GM18909 (cell line): Measurements from ENCODE around the gene CTSE.
"Not testable (repeated sequence)": the region's sequence is repeated elsewhere in the genome, so short reads cannot be mapped to it uniquely, and the experiment has no call there.

ENCODE experiments used
- ATAC-seq: cut with Tn5 transposase; IDR thresholded peaks from one replicate; pipeline ENCODE4 v1.9.1; 2021; ENCODE audit warnings: mild to moderate bottlenecking; ENCODE audit not compliant: unreplicated experiment, poor library complexity

CTSE gene

DNA sequence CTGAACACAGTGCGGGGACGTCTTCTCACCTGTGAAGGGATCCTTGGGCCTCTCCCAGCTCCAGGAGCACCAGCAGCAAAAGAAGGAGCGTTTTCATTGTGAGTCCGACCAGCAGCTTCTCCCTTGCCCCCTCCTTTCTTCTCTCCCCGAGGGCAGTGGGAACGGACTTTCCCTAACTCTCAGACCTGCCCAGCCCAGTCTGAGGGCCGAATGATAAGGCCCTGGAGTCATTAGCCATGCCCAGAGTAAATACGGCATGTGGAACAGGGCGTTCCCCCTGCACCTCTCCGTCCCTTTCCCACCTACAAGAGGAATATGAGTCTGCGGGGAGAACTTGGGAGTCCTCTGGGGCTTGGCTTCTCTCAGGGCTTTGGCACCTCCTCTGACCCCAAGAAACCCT is at the start of gene CTSE:
Gene CTSE, minus strand, starts transcription at position 201 of the 400 bp plus-strand sequence. Its CDS starts 104 bp downstream, at position 97.
- no peak for ATAC-seq

DNA sequence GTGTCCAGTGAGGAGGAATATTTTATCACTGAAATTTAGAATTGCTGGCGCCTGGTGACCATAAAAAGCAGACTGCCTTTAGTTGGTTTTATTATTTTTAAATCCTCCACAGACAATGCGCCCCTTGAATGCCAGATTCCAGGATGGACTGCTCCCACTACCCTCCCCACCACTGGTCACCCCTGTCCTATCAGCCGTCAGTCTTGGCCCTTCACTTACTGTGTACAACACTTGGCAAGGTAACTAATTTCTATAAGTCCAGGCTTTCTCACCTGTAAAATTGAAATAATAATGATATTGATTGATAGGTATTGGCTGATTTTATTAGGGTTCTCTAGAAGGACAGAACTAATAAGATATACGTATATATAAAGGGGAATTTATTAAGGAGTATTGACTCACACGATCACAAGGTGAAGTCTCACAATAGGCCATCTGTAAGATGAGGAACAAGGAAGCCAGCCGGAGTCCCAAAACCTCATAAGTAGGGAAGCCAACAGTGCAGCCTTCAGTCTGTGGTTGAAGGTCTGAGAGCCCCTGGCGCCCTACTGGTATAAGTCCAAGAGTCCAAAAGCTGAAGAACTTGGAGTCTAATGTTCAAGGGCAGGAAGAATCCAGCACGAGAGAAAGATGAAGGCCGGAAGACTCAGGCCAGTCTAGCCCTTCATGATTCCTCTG is 47.1 kb upstream of the CTSE start:
- ATAC-seq = no peak

DNA sequence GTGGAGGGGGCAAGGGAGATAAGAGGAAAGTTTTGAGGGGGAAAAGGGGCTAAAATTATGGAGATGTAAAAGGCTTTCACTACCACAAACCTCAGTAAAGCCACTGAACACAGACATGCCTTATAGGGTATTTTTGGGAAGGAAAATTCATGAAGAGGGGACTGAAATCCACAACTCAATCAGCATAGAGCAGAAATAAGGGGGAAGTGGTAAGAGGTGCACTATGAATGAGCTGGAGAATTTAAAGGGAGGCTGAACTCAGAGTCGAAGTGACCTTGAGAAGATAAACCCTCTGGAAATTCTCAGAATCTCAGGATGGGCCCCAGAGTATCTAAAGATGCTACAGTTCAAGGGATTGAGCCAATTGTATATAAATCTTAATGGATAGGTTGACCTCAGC is 44.6 kb upstream of the CTSE start:
- ATAC-seq = no peak

DNA sequence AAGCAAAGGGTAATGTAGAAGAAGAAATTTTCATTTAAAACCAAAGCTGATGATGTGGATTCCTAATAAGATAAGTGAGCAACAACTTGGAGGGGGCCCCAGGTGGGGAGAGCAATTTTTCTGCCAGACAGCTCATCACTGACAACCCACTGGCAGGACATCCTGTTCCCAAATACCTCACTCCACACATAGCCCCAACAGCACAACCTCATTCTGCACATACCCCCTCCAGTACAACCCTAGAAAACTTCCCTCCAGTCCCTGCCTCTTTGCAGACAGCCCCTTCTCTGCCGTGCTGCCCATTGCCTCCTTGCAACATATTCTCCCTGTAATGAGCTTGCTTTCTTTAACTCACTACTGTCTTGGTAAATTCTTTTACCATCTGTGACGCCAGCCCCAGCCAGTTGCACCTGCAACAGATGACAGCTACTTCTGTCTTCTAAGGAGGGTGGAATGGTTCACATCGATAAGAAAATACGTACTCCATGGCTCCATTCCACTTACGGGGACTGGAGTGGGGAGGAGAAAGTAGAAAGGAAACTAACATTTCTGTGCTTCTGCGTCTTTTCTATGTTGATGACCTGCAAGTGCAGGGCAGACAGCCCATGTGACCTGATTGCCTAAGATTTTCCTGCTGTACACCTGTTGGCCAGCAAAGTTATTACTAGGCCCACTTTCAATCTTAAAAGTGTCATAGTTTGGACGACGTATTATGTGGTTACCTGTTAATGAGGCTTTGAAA is 44.0 kb upstream of the CTSE start:
- ATAC-seq = no peak

DNA sequence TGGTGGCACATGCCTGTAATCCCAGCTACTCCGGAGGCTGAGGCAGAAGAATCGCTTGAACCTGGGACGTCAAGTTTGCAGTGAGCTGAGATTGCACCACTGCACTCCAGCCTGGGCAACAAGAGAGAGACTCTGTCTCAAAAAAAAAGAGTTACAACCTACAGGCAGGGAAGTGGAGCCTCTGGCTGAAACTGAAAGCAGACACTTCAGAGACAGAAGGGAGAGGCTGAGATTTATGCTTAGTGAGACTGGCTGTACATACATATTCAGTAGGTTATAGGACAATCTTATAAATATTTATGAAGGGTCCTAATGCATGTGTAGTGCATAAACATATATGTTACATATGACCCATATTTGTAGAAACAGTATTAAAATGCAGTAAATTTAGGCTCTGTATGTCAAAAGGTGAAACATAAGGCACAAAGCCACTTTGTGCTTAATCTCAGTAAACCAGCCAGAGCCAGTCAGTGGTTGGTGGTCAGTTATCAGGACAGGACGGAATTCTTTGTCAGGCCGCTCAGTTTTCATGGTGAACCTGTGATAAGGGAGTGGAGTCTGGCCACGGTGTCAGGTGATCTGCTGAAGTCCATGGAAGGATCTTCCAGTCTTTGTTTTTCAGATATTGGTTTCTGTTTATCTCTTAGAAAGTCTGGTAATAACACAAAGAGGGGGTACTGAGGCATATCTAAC is 42.9 kb upstream of the CTSE start:
- ATAC-seq = peak; percentile 80

DNA sequence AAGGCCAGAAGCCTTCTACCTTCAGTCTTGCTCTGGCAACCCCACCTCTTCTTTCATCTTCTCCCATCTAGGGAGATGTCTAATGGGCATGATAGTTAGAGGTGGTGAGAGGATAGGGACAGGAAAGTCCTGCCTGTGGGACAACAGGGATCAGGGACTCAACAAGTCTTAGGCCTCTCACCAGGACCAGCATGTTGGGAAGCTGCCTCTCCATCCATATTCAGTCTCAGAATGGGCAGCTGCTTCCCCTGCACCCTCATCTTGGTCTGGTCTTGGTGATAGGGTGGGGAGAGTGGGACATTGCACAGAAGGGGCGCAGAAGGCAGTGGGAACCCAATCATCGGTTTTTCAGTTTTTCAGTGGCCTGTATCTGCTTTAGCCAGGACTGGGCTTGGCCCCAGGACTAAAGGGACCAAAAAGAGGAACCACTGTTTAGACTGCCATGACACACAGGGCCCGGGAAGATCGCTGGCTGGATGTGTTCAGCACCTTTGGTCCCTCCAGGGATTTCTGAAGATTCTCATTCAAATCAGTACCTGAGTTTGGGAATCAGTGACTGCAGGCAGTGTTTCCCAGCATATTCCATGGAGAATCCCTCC is 42.0 kb upstream of the CTSE start:
- ATAC-seq = no peak

DNA sequence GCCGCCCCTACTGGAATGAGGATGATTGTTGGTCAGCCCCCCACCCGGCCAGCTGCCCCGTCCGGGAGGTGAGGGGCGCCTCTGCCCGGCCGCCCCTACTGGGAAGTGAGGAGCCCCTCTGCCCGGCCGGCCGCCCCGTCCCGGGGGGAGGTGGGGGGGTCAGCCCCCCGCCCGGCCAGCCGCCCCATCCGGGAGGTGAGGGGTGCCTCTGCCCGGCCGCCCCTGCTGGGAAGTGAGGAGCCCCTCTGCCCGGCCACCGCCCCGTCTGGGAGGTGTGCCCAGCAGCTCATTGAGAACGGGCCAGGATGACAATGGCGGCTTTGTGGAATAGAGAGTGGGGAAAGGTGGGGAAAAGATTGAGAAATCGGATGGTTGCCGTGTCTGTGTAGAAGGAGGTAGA is 40.8 kb upstream of the CTSE start:
- ATAC-seq = not testable (repeated sequence)

DNA sequence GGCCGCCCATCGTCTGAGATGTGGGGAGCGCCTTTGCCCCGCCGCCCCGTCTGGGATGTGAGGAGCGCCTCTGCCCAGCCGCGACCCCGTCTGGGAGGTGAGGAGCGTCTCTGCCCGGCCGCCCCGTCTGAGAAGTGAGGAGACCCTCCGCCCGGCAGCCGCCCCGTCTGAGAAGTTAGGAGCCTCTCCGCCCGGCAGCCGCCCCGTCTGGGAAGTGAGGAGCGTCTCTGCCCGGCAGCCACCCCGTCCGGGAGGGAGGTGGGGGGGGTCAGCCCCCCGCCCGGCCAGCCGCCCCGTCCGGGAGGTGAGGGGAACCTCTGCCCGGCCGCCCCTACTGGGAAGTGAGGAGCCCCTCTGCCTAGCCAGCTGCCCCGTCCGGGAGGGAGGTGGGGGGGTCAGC is 40.3 kb upstream of the CTSE start:
- not testable (repeated sequence) for ATAC-seq

DNA sequence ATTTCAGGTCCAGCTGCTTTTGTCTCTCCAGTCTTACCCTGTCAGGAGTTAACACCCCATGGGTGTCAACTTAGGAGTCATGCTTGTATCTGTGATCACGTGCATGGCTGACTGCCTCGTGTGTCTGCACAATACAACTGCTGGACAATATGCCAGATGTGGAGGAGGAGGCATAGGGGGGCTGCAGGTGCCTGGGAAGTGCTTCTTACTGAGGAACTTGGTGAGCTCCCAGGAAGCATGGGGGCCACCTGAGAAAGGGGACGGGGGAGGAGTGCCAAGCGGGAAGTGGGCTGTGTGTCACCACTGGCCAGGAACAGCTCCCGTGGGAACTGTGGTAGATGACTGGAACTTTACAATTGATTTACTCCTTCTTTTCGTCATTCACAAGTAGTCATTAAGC is 38.8 kb upstream of the CTSE start:
- ATAC-seq = no peak

DNA sequence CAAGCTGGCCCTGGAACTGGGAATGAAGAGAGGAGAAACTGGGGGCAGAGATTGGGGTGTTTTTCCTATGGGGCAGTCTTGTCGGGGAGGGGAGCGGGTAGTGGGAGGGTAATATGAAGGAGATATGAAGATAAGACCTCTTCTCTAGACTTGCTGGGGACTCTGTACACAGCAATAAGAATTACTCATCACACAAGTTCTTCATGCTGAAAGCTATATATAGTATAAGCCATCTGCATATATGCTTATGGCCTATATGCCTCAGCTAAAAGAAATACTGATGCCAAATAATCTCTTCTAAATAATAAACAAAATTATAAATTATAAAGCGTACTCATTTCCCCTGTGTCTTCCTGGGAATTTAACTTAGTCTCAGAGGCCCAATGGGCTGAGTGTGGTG is 37.1 kb upstream of the CTSE start:
- no peak for ATAC-seq

DNA sequence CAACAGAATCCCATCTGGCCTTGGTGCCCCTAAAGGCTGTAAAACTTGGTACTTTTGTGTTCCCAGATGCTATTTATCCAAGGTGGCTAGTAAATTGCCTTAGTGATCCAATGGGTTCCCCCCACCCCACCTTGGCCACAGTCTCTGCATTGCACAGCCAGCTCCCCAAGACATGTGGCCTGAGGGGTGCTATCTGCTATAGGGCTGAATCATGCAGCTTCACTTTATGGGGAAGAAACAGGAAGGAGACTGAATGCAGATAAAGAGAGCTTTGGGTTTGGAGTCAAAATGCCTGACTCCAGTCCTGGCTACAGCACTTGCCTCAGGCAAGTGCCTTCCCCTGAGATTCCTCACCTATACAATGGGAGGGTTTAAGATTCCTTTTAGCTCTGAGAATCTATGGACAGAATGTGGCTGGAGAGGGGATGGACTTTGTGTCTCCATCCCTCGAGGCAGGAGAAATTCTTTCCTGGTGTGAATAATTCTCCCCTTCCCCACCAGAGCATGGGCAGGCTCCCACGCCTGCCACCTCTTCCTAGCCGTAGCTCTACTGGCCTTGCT is 35.7 kb upstream of the CTSE start:
- ATAC-seq = no peak

DNA sequence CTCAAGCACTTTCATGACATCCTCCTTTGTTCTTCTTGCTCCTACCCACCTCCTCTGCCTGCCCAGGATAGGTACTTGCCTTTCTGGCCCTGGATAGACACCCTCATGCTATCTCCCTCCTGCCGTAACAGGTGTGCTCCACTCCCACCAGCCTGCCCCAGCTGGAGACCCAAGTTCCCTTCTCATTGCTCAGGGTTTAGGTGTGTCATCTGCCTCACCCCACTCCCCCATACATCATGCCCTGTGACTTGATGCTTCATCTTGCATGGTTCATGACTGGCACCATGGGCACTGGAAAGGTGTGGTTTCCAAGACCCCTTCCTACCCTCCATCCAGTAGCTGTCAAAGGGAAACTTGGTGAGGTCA is 35.2 kb upstream of the CTSE start:
- no peak for ATAC-seq

DNA sequence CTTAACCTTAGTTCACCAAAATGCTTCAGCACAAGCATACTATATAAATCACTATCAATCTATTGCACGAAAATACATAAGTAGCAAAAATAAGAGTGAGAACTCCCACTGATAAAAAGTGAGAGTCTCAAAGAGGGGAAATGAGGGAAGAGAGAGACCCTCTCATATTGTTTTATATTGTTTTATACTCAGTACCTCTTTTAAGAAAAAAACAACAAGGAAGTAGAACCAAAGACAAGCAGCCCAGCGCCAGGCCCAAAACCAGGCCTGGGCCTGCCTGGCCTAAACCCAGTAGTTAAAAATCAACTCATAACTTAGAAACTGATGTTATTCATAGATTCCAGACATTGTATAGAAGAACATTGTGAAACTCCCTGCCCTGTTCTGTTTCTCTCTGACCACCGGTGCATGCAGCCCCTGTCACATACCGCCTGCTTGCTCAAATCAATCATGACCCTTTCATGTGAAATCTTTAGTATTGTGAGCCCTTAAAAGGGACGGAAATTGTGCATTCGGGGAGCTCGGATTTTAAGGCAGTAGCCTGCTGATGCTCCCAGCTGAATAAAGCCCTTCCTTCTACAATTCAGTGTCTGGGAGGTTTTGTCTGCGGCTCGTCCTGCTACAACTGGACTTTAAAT is 34.7 kb upstream of the CTSE start:
- ATAC-seq = not testable (repeated sequence)

DNA sequence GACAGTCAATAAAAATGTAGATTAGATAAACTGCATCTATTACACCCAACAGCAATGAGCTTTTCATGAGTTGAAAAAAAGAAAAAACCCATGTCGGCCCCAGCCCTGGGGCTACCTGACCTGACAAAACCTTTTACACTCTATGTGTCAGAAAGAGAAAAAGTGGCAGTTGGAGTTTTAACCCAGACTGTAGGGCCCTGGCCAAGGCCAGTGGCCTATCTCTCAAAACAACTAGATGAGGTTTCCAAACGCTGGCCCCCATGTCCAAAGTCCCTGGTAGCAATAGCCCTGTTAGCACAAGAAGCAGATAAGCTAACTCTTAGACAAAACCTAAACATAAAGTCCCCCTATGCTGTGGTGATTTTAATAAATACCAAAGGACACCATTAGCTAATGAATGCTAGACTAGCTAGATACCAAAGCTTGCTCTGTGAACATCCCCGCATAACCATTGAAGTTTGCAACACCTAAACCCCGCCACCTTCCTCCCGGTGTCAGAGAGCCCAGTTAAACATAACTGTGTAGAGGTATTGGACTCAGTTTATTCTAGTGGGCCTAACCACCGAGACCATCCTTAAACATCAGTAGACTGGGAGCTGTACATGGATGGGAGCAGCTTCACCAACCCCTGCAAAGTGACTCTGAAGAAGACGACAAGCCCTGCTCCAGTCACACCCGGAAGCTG is 32.1 kb upstream of the CTSE start:
- ATAC-seq = not testable (repeated sequence)

DNA sequence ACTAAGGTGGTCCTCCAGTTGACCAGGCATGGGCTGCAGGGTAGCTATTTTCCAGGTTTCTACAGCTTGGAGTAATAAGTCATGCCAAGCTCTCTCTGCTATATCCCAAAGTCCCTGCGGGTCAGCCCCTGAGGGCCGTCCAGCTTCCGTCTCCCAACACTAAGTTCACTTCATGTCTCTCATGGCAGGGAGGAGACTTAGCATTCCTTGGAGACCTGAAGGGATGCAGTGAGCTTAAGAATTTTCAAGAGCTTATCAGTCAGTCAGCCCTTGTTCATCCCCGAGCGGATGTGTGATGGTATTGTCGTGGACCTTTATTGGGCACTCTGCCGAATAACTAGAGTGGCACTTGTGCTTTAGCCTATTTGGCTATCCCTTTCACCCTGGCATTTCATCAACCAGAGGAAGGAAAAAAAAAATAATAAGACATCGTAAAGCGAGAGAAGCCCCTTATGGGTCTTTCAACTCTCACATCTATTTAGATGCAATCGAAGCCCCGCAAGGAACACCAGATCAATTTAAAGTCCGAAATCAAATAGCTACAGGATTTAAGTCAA is 31.5 kb upstream of the CTSE start:
- ATAC-seq = not testable (repeated sequence)

DNA sequence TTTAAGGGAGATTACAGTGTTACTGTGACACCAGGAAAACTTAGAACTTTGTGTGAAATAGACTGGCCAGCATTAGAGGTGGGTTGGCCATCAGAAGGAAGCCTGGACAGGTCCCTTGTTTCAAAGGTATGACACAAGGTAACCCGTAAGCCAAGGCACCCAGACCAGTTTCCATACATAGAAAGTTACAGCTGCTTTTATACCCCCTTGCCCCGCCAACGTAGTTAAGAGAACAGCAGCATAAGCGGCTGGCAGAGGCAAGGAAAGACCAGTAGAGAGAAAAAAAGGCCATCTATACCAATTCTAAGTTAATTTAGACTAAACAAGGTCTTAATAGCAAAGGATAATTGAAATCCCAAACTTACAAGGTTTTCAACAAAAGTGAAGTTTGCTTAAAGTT is 29.9 kb upstream of the CTSE start:
- ATAC-seq = not testable (repeated sequence)

DNA sequence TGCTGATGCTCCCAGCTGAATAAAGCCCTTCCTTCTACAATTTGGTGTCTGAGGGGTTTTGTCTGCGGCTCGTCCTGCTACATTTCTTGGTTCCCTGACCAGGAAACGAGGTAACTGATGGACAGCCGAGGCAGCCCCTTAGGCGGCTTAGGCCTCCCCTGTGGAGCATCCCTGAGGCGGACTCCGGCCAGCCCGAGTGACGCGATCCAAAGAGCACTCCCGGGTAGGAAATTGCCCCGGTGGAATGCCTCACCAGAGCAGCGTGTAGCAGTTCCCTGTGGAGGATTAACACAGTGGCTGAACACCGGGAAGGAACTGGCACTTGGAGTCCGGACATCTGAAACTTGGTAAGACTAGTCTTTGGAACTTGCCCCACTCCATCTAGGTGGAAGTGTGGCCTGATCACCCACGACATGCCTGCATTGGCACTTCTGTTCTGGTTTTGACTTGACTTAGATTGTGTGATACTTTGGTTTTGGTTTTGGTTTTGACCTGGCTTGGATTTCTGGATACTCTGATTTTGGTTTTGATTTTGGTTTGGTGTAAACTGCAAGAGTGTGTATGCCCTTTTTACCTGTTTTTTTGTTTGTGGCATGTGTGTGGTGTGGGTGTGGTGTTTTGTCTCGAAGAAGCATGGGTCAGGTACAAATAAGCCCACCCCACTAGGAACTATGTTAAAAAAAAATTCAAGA is 29.4 kb upstream of the CTSE start, which contains the start of gene RHEX:
Gene RHEX, plus strand, starts transcription at position 255 of the 692 bp plus-strand sequence. CDS start 44,656 bp downstream, outside the sequence.
- not testable (repeated sequence) for ATAC-seq

DNA sequence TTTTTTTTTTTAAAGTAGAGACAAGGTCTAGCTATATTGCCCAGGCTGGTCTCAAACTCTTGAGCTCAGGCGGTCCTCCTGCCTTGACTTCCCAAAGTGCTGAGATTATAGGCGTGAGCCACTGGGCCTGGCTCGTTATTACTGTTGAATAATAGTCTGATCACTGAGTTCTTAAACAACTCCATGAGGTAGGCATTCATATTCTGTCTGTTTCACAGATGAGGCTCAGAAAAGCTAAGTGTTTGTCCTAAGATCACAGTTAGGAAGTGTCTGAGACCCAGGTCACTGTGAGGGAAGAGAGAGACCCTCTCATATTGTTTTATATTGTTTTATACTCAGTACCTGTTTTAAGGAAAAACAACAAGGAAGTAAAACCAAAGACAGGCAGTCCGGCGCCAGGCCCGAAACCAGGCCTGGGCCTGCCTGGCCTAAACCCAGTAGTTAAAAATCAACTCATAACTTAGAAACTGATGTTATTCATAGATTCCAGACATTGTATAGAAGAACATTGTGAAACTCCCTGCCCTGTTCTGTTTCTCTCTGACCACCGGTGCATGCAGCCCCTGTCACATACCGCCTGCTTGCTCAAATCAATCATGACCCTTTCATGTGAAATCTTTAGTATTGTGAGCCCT is 28.7 kb upstream of the CTSE start:
- not testable (repeated sequence) for ATAC-seq
